Activated naive CD4-positive, alpha-beta T cell treated with anti-CD3 and anti-CD28 coated beads, Interleukin-2, amount 10 ng/mL, durations not matched to agents 7 days and 5 days (primary cell): Measurements from ENCODE around the gene SPOPL.
"Not testable (repeated sequence)": the region's sequence is repeated elsewhere in the genome, so short reads cannot be mapped to it uniquely, and the experiment has no call there.

Source experiments
- CTCF ChIA-PET: fragments of 350-600 bp; sonication (Branson Sonifier 250); formaldehyde crosslinking; loops from one replicate; lab custom pipeline; 2021; ENCODE audit warnings: antibody characterized with exemption; lab: Charles Lee
- DNase-seq: peaks from one replicate; pipeline ENCODE4 v3.0.0-alpha.2; 2020
- H3K27ac Mint-ChIP-seq: one replicate; pipeline ENCODE4 v1.8.0; 2021; ENCODE audit warnings: mild to moderate bottlenecking, moderate library complexity, mixed read lengths
- H3K27me3 Mint-ChIP-seq: one replicate; pipeline ENCODE4 v1.8.0; 2021; ENCODE audit warnings: mild to moderate bottlenecking, mixed read lengths
- H3K36me3 Mint-ChIP-seq: one replicate; pipeline ENCODE4 v1.8.0; 2021; ENCODE audit warnings: mixed read lengths
- H3K4me1 Mint-ChIP-seq: one replicate; pipeline ENCODE4 v1.8.0; 2021; ENCODE audit warnings: mixed read lengths
- H3K4me3 Mint-ChIP-seq: one replicate; pipeline ENCODE4 v1.8.0; 2021; ENCODE audit warnings: mild to moderate bottlenecking, moderate library complexity, mixed read lengths
- H3K9me3 Mint-ChIP-seq: one replicate; pipeline ENCODE4 v1.8.0; 2021; ENCODE audit warnings: mixed read lengths

The SPOPL gene

GRCh38 chr2:138501425-138502254, at the start of gene SPOPL:
Gene SPOPL (plus strand): TSS chr2:138501770. CDS start chr2:138550217, 48,447 bp downstream.
- Mint-ChIP-seq H3K27ac (peak within 1 kb of the TSS; percentile 90), H3K4me3 (peak within 1 kb of the TSS; percentile 100), H3K9me3 (no peaks in the 10 kb centered on the region), H3K27me3 (peaks cover 5% of the 10 kb centered on the region), H3K4me1 (peaks cover 32% of the 10 kb centered on the region), H3K36me3 (peaks cover 9% of the 10 kb centered on the region)
- peak; percentile 87 for DNase-seq
- CTCF ChIA-PET = interaction anchor here (0.9 kb wide), 1 partner anchor 95 kb away, joined by 4 read pairs; no protein-coding TSS in a partner anchor

GRCh38 chr2:138452324-138452723, 49.2 kb upstream of the SPOPL start:
- H3K4me1 Mint-ChIP-seq = no peaks in the 10 kb centered on the region
- CTCF ChIA-PET = no interaction called here
- no peak for DNase-seq
- H3K27ac Mint-ChIP-seq = no peak overlapping the region
- no peaks in the 10 kb centered on the region for H3K9me3 Mint-ChIP-seq
- peaks cover 4% of the 10 kb centered on the region for H3K27me3 Mint-ChIP-seq
- no peak overlapping the region for H3K4me3 Mint-ChIP-seq
- no peaks in the 10 kb centered on the region for H3K36me3 Mint-ChIP-seq

- Mint-ChIP-seq H3K27me3 (peaks cover 4% of the 10 kb centered on the region), H3K4me3 (no peak overlapping the region), H3K27ac (no peak overlapping the region), H3K9me3 (peaks cover under 1% of the 10 kb centered on the region), H3K4me1 (no peaks in the 10 kb centered on the region), H3K36me3 (no peaks in the 10 kb centered on the region)
- CTCF ChIA-PET = no interaction called here
- no peak for DNase-seq
Observed at GRCh38 chr2:138453815-138454214, 47.8 kb upstream of the SPOPL start.

GRCh38 chr2:138454761-138455160, 46.8 kb upstream of the SPOPL start:
- H3K27ac Mint-ChIP-seq = no peak overlapping the region
- peaks cover 4% of the 10 kb centered on the region for H3K27me3 Mint-ChIP-seq

GRCh38 chr2:138455275-138455674, 46.3 kb upstream of the SPOPL start:
- CTCF ChIA-PET = no interaction called here

More at GRCh38 chr2:138454761-138455160, 46.8 kb upstream of the SPOPL start:
- Mint-ChIP-seq H3K9me3 (peaks cover 3% of the 10 kb centered on the region), H3K4me3 (no peak overlapping the region), H3K4me1 (no peaks in the 10 kb centered on the region), H3K36me3 (no peaks in the 10 kb centered on the region)
- CTCF ChIA-PET = no interaction called here
- DNase-seq = no peak

GRCh38 chr2:138455691-138456090, 45.9 kb upstream of the SPOPL start:
- Mint-ChIP-seq H3K9me3 (peaks cover 5% of the 10 kb centered on the region), H3K4me3 (no peak overlapping the region), H3K36me3 (no peaks in the 10 kb centered on the region), H3K4me1 (no peaks in the 10 kb centered on the region), H3K27me3 (peaks cover 4% of the 10 kb centered on the region), H3K27ac (no peak overlapping the region)
- CTCF ChIA-PET = no interaction called here
- DNase-seq = no peak

More at GRCh38 chr2:138455275-138455674, 46.3 kb upstream of the SPOPL start:
- H3K9me3 Mint-ChIP-seq = peaks cover 3% of the 10 kb centered on the region
- no peak for DNase-seq
- no peak overlapping the region for H3K27ac Mint-ChIP-seq
- H3K4me3 Mint-ChIP-seq = no peak overlapping the region
- no peaks in the 10 kb centered on the region for H3K4me1 Mint-ChIP-seq
- H3K36me3 Mint-ChIP-seq = no peaks in the 10 kb centered on the region
- peaks cover 4% of the 10 kb centered on the region for H3K27me3 Mint-ChIP-seq

DNA sequence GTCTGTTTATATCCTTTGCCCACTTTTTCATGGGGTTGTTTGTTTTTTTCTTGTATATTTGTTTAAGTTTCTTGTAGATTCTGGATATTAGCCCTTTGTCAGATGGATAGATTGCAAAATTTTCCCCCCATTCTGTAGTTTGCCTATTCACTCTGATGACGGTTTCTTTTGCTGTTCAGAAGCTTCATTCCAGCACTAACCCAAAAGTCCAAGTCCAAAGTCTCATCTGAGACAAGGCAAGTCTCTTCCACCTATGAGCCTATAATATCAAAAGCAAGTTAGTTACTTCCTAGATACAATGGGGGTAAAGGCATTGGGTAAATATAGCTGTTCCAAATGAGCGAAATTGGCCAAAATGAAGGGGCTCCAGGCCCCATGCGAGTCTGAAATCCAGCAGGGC, 38.9 kb upstream of the SPOPL start:
- H3K27me3 Mint-ChIP-seq, H3K4me3 Mint-ChIP-seq, H3K4me1 Mint-ChIP-seq, CTCF ChIA-PET, DNase-seq, H3K36me3 Mint-ChIP-seq, H3K27ac Mint-ChIP-seq: not testable (repeated sequence)
- H3K9me3 Mint-ChIP-seq = peaks cover 17% of the 10 kb centered on the region

DNA sequence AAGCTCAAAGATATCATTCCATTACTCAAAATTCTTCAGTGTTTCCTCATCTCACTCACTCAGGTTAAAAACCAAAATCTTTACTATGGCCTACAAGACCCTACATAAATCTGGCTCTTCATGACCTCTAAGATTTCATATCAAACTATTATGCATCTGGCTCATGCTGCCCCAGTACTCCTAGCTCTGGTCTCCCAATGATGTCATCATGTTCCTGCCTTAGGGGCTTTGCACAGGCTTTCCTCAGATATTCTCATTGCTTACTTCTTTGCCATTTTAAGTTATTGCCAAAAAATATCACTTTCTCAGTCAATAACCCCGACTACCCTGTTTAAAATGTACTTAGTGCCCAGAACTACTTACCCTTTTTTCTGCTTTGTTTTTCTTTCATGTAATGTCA, 33.0 kb upstream of the SPOPL start:
- Mint-ChIP-seq H3K4me3 (no peak overlapping the region), H3K4me1 (no peaks in the 10 kb centered on the region), H3K27me3 (no peaks in the 10 kb centered on the region), H3K9me3 (no peaks in the 10 kb centered on the region), H3K27ac (no peak overlapping the region), H3K36me3 (no peaks in the 10 kb centered on the region)
- CTCF ChIA-PET = no interaction called here
- DNase-seq = no peak

- H3K27ac Mint-ChIP-seq = no peak overlapping the region
- H3K4me1 Mint-ChIP-seq = no peaks in the 10 kb centered on the region
- CTCF ChIA-PET = no interaction called here
- DNase-seq = no peak
- no peaks in the 10 kb centered on the region for H3K36me3 Mint-ChIP-seq
- no peaks in the 10 kb centered on the region for H3K27me3 Mint-ChIP-seq
- H3K4me3 Mint-ChIP-seq = no peak overlapping the region
- H3K9me3 Mint-ChIP-seq = no peaks in the 10 kb centered on the region
Observed at GRCh38 chr2:138469411-138469810, 32.2 kb upstream of the SPOPL start.

DNA sequence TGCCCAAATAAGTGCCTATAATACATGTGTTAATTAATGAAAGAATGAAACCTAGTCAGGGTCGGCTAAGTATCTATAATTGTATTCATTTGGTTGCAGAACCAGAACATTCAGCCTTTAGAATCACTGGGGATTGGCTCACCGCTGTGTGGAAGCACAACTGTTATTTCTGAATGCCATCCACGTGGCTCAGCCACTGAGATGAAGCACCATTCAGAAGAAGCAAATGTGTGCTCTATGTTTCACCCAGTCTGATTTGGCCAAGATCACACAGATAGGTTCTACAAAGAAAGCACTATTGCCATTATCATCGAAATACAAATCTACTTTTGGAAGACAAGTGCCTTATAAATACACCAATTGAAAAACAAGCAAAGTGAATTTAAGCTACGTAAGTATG, 30.6 kb upstream of the SPOPL start:
- Mint-ChIP-seq H3K4me1 (no peaks in the 10 kb centered on the region), H3K36me3 (no peaks in the 10 kb centered on the region), H3K9me3 (no peaks in the 10 kb centered on the region), H3K27ac (no peak overlapping the region), H3K4me3 (no peak overlapping the region), H3K27me3 (no peaks in the 10 kb centered on the region)
- CTCF ChIA-PET = no interaction called here
- DNase-seq = no peak

GRCh38 chr2:138474100-138474825, 27.3 kb upstream of the SPOPL start:
- Mint-ChIP-seq H3K27me3 (no peaks in the 10 kb centered on the region), H3K9me3 (no peaks in the 10 kb centered on the region), H3K4me3 (no peak overlapping the region), H3K4me1 (no peaks in the 10 kb centered on the region), H3K27ac (no peak overlapping the region), H3K36me3 (no peaks in the 10 kb centered on the region)
- CTCF ChIA-PET = interaction anchor here (1.4 to 1.5 kb wide), 2 partner anchors 28 to 313 kb away, joined by 4 read pairs; no protein-coding TSS in a partner anchor
- no peak for DNase-seq

DNA sequence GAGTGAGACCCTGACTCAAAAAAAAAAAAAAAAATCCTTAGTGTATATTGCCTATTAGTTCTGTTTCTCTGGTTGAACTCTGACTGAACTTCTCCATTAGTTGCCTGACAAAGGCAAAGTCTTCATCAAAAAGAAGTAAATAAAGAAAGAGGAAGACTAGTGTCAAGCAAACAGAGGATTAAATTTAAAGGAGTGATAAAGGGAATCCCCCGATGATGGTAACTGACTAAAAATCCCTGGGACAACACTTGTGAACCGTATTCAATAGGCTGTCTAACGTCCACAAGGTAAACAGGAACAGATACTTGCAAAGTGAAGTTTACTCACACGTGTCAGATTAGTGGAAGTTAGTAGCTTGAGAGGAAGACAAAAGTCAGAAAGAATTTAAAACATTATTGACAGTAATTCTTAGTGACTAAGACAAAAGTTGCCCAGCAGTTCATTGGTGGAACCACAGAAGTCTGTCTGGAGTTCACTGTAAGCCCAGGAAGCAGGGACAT, 26.2 kb upstream of the SPOPL start:
- no peaks in the 10 kb centered on the region for H3K36me3 Mint-ChIP-seq

GRCh38 chr2:138476186-138476585, 25.4 kb upstream of the SPOPL start:
- H3K9me3 Mint-ChIP-seq = no peaks in the 10 kb centered on the region
- no peaks in the 10 kb centered on the region for H3K4me1 Mint-ChIP-seq
- H3K36me3 Mint-ChIP-seq = no peaks in the 10 kb centered on the region
- CTCF ChIA-PET = no interaction called here
- DNase-seq = no peak
- H3K27me3 Mint-ChIP-seq = no peaks in the 10 kb centered on the region
- H3K4me3 Mint-ChIP-seq = no peak overlapping the region
- no peak overlapping the region for H3K27ac Mint-ChIP-seq

More for the DNA sequence above, 26.2 kb upstream of the SPOPL start:
- no peaks in the 10 kb centered on the region for H3K27me3 Mint-ChIP-seq
- H3K4me3 Mint-ChIP-seq = no peak overlapping the region
- DNase-seq = no peak
- CTCF ChIA-PET = no interaction called here
- no peaks in the 10 kb centered on the region for H3K9me3 Mint-ChIP-seq
- no peaks in the 10 kb centered on the region for H3K4me1 Mint-ChIP-seq
- H3K27ac Mint-ChIP-seq = no peak overlapping the region

GRCh38 chr2:138476940-138477339, 24.6 kb upstream of the SPOPL start:
- Mint-ChIP-seq H3K9me3 (no peaks in the 10 kb centered on the region), H3K4me1 (no peaks in the 10 kb centered on the region), H3K27me3 (no peaks in the 10 kb centered on the region), H3K36me3 (no peaks in the 10 kb centered on the region), H3K27ac (no peak overlapping the region), H3K4me3 (no peak overlapping the region)
- CTCF ChIA-PET = no interaction called here
- no peak for DNase-seq
